SK-N-SH treated with all-trans-retinoic acid at 6 μM for 48 hours (cell line): Measurements from ENCODE around the gene RNPEPL1.

Experiments
- ARNTL ChIP-seq: fragments of 450-650 bp; formaldehyde crosslinking; IDR thresholded peaks from 2 replicates; pipeline ENCODE4 v1.5.0; 2020; ENCODE audit warnings: low read depth, mild to moderate bottlenecking, moderate library complexity, borderline replicate concordance
- CSDC2 ChIP-seq: fragments of 250-450 bp; sonication (Bioruptor Pico); IDR thresholded peaks from 2 replicates; pipeline ENCODE4 v1.5.0; 2020; ENCODE audit warnings: mild to moderate bottlenecking, moderate library complexity
- ESRRG ChIP-seq: fragments of 250-450 bp; sonication (Bioruptor Pico); IDR thresholded peaks from 2 replicates; pipeline ENCODE4 v1.6.1; 2021; ENCODE audit warnings: mild to moderate bottlenecking
- POU6F1 ChIP-seq: fragments of 250-450 bp; sonication (Bioruptor Pico); IDR thresholded peaks from 2 replicates; pipeline ENCODE4 v1.8.0; 2021; ENCODE audit warnings: low read depth, mild to moderate bottlenecking, moderate library complexity, borderline replicate concordance

GRCh38 chr2:240594511-240595380 lies 26.5 kb downstream of the RNPEPL1 start:
- no peak for TF ChIP-seq CSDC2
- no peak for TF ChIP-seq ARNTL (CRISPR knock-in tag)
- no peak for TF ChIP-seq ESRRG (CRISPR knock-in tag)
- TF ChIP-seq POU6F1 (CRISPR knock-in tag): no peak
